Vagina (tissue), 2 donors: ENCODE measurements around the gene EXOSC2. TPM values are rescaled to one million over a fixed set of nuclear protein-coding genes. Genes with fewer than 3 reads are reported as not detected.

Source experiments
- DNase-seq, 2 donors: peaks; one replicate each; pipeline ENCODE4 v3.0.0-alpha.2; 2017; ENCODE audit errors: extremely low spot score in 2 of 2
- H3K27ac ChIP-seq: fragments of 200-600 bp; sonication (generic); one replicate; pipeline ENCODE4 v1.5.1; 2019
- H3K27me3 ChIP-seq: fragments of 200-600 bp; sonication (generic); one replicate; pipeline ENCODE4 v1.5.1; 2019
- H3K36me3 ChIP-seq, 2 donors: fragments of 200-600 bp; sonication (generic); one replicate each; pipeline ENCODE4 v1.5.1; 2017 to 2019
- H3K4me1 ChIP-seq: fragments of 200-600 bp; sonication (generic); one replicate; pipeline ENCODE4 v1.5.1; 2019
- H3K4me3 ChIP-seq, 2 donors: fragments of 200-600 bp; sonication (generic); 1 replicate in 1 of 2; 2 replicates in 1 of 2; pipeline ENCODE4 v1.5.1; 2016 to 2019
- H3K9me3 ChIP-seq: fragments of 200-600 bp; sonication (generic); one replicate; pipeline ENCODE4 v1.5.1; 2019
- CTCF ChIP-seq, 3 experiments: fragments of 450-650 bp in 2 of 3; fragments of 200-600 bp in 1 of 3; sonication (generic) in 1 of 3; IDR thresholded peaks; one replicate each; pipeline ENCODE4 v1.5.1; 2017 to 2019; ENCODE audit warnings: antibody characterized with exemption in 3 of 3, mild to moderate bottlenecking in 2 of 3, moderate library complexity in 2 of 3
- POLR2A ChIP-seq, 2 donors: fragments of 450-650 bp; IDR thresholded peaks; one replicate each; pipeline ENCODE4 v1.6.1; 2017; ENCODE audit warnings: antibody characterized with exemption in 2 of 2, mild to moderate bottlenecking in 2 of 2, moderate library complexity in 2 of 2
- POLR2AphosphoS5 ChIP-seq, 2 donors: sonication (generic); formaldehyde crosslinking; IDR thresholded peaks; one replicate each; pipeline ENCODE4 v1.9.0; 2017; ENCODE audit warnings: antibody characterized with exemption in 2 of 2, mild to moderate bottlenecking in 2 of 2, low read depth in 1 of 2; ENCODE audit not compliant: insufficient read depth in 1 of 2
- intact Hi-C: fragments of 100-400 bp; cut with DNase I; formaldehyde crosslinking; loops from one replicate; pipeline ENCODE4 v1.15.1; 2023
- total RNA-seq: library from RNA; depleted of rRNA; stranded (reverse); fragments of >200 nt; gene quantifications from one replicate; pipeline ENCODE4 v1.2.3, GENCODE V29; 2016

The EXOSC2 gene
- total RNA-seq, 1 donor from 2014 or later = 13.5 TPM

GRCh38 chr9:130662099-130662969, 31.2 kb upstream of the EXOSC2 start:
- Histone ChIP-seq H3K4me3 (peak overlapping the region in 1 of 2 donors; percentile 36), H3K27ac (no peak overlapping the region), H3K27me3 (peaks cover 46% of the 10 kb centered on the region), H3K4me1 (peaks cover 76% of the 10 kb centered on the region), H3K9me3 (no peaks in the 10 kb centered on the region), H3K36me3 (no peaks in the 10 kb centered on the region)
- intact Hi-C loops = no loop called here
- DNase-seq = no peak
- TF ChIP-seq POLR2A (IDR thresholded peaks at IDR 0.05) (no peak), CTCF (IDR thresholded peaks at IDR 0.05) (no peak), POLR2AphosphoS5 (IDR thresholded peaks at IDR 0.05; ENCODE audit: insufficient read depth in 1 of 2, low read depth in 1 of 2) (no peak)

- Histone ChIP-seq H3K4me3 (peak overlapping the region in 1 of 2 donors; percentile 36), H3K36me3 (no peaks in the 10 kb centered on the region), H3K27ac (no peak overlapping the region), H3K27me3 (peaks cover 46% of the 10 kb centered on the region), H3K9me3 (no peaks in the 10 kb centered on the region), H3K4me1 (peaks cover 76% of the 10 kb centered on the region)
- no peak for DNase-seq
- TF ChIP-seq CTCF (IDR thresholded peaks at IDR 0.05) (no peak), POLR2A (IDR thresholded peaks at IDR 0.05) (no peak), POLR2AphosphoS5 (IDR thresholded peaks at IDR 0.05; ENCODE audit: insufficient read depth in 1 of 2, low read depth in 1 of 2) (no peak)
- intact Hi-C loops = no loop called here
These were observed 30.7 kb upstream of the EXOSC2 start for GRCh38 chr9:130662970-130663257.

GRCh38 chr9:130663258-130663976, 30.2 kb upstream of the EXOSC2 start:
- Histone ChIP-seq H3K27ac (no peak overlapping the region), H3K4me1 (peaks cover 76% of the 10 kb centered on the region), H3K27me3 (peaks cover 46% of the 10 kb centered on the region), H3K9me3 (no peaks in the 10 kb centered on the region), H3K36me3 (no peaks in the 10 kb centered on the region), H3K4me3 (peak overlapping the region in 1 of 2 donors; percentile 36)
- intact Hi-C loops = no loop called here
- no peak for DNase-seq
- TF ChIP-seq POLR2A (IDR thresholded peaks at IDR 0.05) (no peak), POLR2AphosphoS5 (IDR thresholded peaks at IDR 0.05; ENCODE audit: insufficient read depth in 1 of 2, low read depth in 1 of 2) (no peak), CTCF (IDR thresholded peaks at IDR 0.05) (no peak)

- DNase-seq = no peak
- H3K4me1 ChIP-seq = peaks cover 76% of the 10 kb centered on the region
- H3K27me3 ChIP-seq = peaks cover 46% of the 10 kb centered on the region
- intact Hi-C loops = no loop called here
- TF ChIP-seq POLR2A (IDR thresholded peaks at IDR 0.05) (no peak), POLR2AphosphoS5 (IDR thresholded peaks at IDR 0.05; ENCODE audit: insufficient read depth in 1 of 2, low read depth in 1 of 2) (no peak), CTCF (IDR thresholded peaks at IDR 0.05) (no peak)
- H3K27ac ChIP-seq = no peak overlapping the region
- H3K9me3 ChIP-seq = no peaks in the 10 kb centered on the region
- peak overlapping the region in 1 of 2 donors; percentile 36 for H3K4me3 ChIP-seq
- no peaks in the 10 kb centered on the region for H3K36me3 ChIP-seq
These were observed 29.7 kb upstream of the EXOSC2 start for GRCh38 chr9:130663977-130664250.
